Daoy (cell line): ENCODE results near the gene XPO6. TPM values are rescaled to one million over a fixed set of nuclear protein-coding genes. Genes with fewer than 3 reads are reported as not detected.

Source experiments
- DNase-seq: peaks from one replicate; pipeline ENCODE4 v3.0.0-alpha.2; 2015; ENCODE audit warnings: low read depth
- total RNA-seq: library from RNA; depleted of rRNA; stranded (reverse); fragments of >200 nt; shearing (Covaris generic); gene quantifications from 2 replicates; pipeline ENCODE4 v1.2.3, GENCODE V29; 2014

XPO6 gene
- total RNA-seq, 1 experiment from 2014 or later, result 75.6 TPM

DNA sequence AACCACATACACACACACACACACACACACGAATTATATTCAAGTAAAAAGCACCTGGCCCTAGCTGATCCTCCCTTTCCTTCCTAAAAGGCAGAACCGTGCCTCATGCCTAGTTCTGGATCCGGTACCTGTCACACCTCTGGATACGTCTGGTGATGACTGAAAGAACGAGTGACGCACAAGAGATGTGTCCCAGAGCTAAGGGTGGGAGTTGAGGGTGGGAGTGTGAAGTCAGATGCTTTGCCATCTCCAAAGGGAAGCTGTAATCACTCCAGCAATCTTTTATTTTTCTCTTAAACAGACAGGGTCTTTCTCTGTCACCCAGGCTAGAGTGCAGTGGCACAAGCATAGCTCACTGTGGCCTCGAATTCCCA is 121.8 kb downstream of the XPO6 start:
- no peak for DNase-seq

DNA sequence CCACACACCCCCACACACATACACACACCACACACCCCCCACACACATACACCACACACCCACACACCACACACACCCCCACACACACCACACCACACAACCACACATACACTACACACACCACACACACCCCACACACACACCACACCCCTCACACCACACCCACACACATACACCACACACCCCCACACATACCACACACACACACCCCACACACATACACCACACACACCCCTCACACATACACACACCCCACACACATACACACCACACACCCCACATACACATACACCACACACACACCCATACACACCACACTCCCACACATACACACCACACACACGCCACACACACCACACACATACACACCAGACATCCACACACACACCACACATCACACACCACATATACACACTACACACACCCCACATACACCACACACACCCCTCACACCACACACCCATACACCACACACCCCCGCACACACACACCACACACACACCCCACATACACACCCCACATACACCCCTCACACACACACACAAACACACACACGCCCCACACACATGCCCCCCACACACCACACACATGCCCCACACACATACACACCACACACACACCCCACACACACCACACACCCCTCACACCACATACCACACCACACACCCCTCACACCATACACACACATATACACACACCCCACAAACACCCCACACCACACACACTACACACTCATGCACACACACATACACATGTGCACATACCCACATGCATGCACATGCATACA is 122.4 kb downstream of the XPO6 start:
- no peak for DNase-seq

DNA sequence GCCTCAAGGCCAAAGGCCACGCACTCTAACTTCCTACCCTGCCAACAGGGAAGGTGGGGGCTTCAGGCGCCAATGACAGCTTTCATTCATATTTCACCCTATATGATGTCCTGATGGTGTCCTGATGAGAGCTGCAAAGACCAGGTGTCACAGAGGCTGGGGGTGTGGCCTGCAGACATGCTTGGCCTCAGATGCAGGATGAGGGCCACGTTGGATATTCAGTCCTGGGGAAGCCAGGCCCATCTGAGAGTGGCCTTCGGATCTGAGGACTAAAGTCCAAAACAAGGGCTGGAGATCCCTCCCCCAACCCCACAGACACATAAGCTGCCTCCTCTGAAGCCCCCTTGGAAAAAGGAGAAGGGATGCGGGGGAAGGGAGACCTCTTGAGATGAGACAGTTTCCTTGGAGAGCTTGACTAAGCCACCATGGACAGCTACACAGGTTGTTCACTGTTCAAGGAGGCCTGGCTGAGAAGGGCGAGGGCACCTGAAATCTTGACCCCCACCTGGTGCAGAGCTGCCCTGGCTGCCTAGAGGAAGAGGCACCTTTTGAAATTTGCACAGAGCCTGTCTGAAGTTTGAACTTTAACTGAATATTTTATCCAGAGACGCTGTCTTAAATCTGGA is 124.0 kb downstream of the XPO6 start:
- DNase-seq, result no peak

DNA sequence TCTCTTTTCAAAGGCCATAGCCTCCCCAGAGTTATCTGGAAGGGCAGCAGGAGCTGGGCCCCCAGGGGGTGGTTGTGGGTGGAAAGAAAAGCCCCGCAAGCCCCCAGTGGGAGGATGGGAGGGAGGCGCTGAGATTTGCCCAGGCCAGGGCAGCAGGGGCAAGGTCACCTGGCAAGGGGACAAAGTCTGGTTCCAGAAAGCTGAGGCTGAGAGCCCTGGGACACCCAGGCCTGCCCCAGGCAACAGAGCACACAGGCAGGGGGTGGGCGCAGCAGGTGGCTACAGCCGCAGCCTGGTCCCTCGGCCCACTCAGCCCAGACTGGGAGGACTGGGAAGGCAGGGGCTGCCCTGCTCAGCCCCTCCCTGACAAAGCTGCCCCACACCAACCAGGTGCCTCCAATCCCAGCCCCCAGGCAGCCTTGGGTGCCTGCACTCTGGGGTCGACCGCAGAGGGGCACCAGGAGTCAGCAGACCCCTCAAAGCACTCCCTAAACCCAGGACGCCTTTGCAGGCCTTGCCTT is 124.6 kb downstream of the XPO6 start:
- no peak for DNase-seq

DNA sequence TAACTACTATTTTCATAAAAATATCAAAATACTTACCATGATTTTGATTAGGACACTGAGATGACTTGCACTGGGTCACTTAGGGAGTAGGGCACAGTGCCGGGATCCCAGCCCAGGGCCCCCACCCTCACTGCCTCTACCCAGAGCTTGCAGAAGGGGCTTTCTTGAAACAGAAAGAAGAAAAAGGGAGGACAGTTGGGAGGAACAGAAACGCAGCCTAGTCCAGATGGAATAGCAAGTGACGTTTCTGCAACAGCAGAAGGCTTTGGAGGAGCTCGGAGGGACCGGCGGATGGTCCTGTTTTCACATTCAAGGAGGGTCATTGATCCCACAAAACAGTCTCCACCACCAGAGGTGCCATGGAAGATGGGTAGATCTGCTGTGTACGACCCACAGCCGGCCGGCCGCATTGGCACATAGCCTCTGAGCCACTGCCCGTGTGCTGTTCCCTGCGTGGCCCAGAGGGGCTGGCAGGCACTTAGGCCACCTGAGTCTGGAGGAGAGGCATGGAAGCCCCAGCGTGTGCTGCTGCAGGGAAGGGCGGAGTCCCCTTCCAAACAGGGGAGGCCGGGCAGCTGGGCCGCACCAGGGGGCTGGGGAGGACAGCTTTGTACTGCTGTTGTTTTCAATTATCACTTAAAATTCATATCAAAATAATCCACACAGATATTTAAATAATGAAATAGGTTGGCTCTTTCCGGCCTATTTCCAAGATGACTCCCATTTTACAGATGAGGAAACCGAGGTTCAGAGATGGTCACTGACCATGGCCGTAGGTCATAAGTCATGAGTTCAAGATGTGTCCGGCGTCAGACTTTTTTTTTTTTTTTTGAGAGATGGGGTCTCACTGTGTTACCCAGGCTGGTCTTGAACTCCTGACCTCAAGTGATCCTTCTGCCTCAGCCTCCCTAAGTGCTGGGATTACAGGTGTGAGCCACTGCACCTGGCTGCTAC is 125.3 kb downstream of the XPO6 start:
- no peak for DNase-seq

DNA sequence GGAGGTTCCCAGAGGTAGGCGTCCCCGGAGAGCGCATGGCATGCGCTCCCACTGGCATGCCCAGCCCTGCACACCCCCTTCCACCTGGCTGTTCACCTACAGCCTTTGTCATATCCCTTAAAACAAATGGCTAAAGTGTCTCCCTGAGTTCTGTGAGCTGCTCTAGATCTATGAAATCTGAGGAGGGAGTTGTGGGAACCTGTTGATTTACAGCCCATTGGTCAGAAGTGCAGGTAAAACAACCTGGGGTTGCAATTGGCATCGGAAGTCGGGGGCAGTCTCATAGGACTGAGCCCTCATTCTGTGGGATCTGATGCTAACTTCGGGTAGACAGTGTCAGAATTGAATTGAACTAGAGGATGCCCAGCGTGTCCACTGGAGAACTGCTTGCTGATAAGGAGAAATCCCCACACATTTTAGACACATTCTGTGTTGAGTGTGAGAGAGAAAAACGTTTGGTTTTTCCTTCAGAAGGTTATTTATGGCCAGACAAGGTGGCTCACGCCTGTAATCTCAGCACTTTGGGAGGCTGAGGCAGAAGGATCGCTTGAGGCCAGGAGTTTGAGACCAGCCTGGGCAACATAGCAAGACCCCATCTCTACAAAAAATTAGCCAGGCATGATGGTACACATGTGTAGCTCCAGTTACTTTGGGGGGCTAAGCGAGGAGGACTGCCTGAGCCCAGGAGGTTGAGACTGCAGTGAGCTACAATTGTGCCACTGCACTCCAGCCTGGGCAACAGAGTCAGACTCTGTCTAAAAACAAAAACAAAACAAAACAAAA is 126.2 kb downstream of the XPO6 start:
- DNase-seq, result no peak

DNA sequence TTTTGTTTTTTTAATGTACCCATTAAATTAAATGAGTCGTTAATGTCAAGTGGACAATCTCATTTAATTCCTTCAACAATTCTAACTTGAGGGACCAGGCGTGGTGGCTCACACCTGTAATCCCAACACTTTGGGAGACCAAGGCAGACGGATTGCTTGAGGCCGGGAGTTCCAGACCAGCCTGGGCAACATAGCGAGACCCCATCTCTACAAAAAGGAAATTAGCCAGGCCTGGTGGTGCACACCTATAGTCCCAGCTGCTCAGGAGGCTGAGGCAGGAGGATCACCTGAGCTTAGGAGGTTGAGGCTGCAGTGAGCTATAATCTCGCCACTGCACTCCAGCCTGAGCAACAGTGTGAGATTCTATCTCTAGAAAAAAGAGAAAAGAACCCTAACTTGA is 127.6 kb downstream of the XPO6 start:
- no peak for DNase-seq

DNA sequence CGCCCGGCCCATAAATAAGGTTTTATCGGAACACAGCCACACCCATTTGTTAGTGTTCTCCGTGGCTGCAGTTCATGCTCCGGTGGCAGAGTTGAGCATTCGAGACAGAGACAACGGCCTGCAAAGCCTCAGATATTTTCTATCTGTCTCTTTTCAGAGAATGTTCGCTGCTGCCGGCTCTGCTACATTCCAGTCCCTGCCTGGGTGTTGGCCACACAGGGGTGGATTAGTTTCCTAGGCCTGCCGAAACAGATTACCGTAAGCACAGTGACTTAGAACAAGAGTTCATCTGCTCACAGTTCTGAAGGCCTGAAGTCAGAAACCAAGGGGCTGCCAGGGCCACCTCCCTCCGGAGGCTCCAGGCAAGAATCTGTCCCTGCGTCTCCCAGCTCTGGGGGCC is 129.1 kb downstream of the XPO6 start:
- DNase-seq, result no peak

DNA sequence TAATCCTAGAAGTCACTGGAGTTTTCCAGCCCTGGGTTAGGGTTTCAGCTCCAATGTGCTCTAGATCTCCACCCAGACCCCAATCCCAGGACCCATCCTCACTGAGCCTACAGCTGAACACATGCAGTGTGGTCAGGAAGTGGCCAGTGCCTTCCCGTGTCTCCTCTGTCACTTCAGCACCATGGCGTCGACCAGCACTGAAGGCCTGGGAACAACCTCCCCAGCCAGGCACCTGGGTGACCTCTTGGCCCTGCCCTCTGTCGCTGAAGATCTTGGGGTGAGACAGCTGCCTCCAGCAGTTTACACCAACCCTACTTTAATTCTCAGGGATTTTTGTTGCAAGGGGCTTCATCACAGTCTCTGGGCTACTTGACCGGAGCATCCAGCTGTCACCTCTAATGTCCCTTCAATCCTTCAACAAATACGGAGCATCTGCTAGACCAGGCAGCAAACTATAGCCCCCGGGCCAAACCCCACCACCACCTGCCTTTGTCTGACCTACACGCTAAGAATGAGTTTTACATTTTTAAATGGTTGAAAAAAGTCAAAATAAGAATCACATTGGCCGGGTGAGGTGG is 130.3 kb downstream of the XPO6 start:
- DNase-seq, result no peak

DNA sequence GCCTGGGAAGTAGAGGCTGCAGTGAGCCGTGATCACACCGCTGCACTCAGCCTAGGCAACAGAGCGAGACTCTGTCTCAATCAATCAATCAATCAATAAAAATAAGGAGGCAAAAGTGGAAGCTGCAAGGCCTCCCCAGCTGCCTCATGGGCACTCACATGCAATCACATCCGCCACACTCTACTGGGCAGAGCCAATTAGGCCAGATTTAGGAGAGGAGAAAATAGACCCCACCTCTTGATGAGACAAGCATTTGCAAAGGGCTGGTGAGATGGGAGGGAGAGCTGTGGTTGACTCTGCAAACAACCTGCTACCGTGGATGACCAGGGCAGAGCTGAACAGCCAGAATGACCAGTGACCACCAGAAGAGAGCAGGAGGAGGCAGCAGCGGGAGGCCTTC is 133.5 kb downstream of the XPO6 start:
- DNase-seq, result no peak

DNA sequence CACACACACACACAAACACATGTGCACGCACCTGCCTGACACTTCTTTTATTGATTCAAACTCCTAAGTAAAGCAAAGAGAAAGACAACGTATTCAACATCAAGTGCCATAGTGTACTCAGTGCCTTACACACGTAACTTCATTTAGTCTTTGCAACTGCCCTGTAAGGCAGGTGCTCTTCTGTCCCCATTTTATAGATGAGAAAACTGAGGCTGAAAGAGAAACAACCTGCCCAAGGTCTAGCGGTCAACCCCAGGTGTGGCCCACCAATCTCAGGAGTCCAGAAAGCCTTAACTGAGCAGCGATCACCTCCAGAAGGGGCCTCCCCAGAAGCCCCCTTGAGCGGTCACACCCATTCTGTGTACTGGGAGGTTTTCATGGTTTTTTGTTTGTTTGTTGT is 137.9 kb downstream of the XPO6 start:
- no peak for DNase-seq

DNA sequence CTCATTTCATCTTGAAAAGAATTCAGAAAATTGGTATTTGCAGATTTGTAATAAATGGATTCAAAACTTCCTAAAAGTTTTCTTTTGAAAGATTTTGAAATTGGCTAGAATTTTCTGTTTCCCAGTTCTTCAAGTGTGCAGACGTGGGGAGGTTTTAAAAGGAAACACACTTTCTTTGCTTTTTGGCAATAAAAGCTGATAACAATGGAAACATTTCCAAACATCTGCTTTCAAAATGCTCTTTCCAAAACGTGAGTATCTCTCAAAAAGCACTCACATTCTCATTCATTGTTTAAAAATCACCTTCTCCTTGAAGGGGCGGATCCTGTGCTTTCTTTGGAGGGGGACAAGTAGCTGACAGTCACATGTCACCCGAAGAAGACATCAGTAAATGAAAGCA is 139.7 kb downstream of the XPO6 start:
- DNase-seq, result no peak

DNA sequence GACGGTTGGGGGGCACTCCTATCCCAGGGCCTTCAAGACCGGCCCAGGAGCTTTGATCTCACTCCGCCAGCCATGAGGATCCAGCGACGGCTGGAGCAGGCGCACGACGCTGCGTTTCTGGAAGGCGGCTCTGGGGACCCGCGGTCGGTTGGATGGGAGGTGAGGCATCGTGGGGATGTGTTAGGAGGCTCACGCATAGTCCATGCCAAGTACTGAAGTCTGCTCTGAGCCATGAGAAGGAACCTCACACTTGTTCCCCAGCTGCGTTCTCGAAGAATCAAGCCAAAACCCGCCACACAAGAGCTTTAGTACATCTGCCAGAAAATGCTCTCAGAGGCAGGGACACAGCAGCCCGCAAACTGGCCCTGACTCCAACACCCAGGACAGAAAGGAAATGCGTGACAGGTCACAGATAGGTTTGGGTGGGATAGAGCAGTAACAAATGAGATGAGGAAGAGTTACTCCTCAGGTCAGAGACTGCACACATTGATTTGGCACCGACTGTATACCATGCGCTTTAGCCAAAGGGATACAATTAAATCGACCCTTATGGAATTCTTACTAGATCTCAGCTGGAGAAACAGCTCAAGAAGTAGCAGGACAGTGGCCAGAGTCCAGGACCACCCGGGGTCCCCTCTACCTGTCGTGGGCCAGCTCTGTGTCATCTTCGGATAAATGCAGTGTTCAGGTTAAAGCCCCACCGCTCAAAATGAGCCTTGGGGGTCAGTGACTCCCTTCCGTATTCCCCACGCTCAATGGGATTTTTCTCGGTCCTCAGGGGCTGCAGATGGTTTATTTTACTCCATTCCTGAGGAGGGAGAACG is 141.6 kb downstream of the XPO6 start:
- no peak for DNase-seq

DNA sequence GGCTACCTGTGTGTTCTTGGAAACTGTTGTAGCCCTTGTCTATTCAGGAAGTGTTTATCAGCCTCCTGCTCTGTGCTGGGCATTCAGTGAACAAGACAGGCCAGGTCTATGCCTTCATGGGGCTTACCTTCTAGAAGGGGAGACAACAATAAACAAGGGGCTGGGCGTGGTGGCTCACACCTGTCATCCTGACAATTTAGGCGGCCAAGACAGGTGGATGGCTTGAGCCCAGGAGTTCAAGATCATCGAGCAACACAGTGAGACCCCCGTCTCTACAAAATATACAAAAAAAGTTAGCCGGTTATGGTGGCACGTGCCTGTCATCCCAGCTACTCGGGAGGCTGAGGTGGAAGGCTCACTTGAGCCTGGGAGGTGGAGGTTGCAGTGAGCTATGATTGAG is 142.8 kb downstream of the XPO6 start:
- DNase-seq, result no peak

DNA sequence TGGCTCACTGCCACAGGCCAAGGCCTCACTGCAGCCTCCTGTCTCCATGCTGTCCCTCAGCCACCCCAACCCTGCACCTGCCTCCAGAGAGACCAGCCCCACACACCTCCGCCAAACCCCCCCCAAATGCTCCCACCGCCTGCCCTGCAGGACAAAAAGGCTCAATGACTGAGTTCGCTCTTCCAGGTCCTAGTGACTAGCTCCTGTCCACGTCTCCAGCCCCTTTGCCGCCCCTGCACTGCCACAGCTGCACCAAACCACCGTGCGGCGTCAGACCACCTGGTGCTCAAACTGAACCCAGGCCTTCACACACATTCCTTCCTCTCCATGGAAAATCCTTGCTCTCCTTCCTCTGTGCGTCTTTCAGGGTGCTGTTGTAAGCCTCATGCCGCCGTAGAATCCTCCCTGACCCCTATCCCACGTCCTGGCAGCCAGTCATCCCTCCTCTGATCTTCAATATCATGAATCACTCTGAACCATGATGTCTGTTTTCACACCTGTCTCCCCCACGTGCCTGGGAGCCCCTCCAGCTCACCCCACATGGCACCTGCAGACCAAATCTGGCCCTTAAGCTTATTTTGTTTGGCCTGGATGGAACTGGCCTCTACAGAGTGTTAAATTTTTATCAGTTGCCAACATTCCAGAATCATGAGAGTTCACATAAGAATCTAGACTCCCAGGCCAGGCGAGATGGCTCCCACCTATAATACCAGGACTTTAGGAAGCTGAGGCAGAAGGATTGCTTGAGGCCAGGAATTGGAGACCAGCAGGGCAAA is 144.0 kb downstream of the XPO6 start:
- peak; percentile 60 for DNase-seq

DNA sequence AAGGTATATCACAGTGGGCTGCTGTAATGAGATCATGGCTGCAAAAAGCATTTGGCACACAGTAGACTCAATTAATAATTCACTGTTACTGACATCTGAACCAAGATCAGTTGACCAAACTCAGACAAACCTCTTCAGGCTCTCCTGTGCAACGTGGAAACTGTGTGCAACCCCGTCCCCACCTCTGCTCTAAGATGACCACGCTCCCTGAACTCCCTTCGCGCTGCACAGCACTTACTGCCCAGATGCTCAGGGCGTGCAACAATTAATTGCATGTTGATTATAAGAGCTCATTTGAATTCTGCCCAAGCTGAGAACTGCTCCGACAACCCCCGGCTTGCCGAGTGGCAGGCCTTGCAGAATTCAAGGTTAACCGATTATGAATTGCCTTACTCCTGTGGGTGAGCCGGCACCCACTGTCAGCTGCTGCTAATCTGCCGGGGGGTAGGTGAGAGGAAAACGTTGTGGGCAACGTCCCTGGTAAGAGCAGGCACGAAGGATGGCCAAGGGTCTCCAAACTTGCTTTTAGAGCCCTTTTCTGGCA is 147.0 kb downstream of the XPO6 start:
- DNase-seq, result no peak

DNA sequence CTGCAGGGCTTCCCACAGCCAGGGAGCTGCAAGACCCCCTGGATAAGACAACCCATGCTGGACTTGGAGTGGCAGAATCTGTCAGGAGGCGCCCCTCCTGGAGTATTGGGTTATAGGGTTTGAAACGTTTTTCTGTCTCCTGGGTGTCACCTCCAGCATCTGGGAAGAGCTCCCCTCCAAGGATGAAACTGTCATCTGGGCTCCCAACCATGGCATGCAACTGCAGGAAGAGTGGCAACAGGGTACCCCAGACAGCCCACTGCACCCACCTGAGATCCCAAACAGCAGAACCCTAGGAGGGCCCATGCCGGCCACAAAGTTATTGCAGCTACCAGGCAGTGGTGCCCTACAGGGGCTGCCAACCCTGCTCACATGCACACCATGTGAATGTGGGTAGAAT is 147.6 kb downstream of the XPO6 start:
- DNase-seq, result no peak

DNA sequence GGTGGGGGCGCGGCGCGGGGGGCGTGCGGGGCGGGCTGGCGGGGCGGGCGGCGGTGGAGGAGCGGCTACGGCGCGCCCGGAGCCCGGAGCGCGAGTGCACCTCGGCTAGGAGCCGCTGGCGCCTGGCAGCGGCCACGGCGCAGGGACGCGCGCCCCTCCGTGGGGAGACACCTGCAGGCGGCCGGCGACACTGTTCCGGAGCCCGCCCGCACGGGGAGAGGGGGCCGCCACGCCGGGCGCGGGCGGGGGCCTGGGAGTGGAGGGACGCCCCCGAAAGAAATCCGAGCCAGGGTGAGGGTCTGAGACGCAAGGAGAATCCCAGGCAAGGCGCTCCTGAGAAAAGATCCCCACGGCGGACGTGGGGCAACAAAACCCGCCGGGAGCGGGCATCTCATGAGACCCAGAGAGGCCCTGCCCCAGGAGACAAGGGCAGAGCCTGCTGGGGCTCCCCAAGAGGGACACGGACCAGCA is 148.1 kb downstream of the XPO6 start, which contains the start of gene GSG1L:
Gene GSG1L (minus strand): TSS at position 124 of the 471 bp plus-strand sequence. CDS start 290 bp downstream, outside the sequence.
- no peak for DNase-seq
